ENCODE data around the gene PRKCH.

DNA sequence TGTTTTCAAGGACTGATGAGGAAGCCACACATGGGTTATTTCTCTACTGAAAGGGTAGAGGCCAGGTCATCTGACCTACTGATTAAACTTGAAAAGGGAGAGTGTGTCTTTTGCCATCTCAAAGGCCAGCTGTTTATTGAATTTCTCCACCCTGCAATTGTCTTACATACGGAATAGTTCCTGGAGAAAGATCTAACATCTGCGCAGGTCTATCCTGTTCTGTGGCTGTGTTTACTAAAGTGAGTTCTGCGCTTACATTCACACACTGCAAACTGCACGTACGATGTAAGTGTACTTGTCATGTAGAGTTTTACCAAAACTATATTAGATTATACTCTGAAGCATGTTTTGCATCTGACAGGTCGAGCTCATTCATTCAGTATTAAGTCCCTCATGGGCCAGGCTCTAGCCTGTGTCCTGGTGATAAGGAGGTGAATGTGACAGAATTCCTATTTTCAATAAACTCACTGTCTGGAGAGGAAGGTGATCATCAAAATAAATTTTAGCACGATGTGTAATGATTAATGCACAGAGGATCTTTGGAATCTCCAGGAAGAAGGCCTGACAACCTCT, 96.6 kb downstream of the PRKCH start:
- no peak for TF ChIP-seq GTF2A2 (tag; IDR thresholded peaks at IDR 0.05)
- no peak for TF ChIP-seq ZNF449 (CRISPR knock-in tag; IDR thresholded peaks at IDR 0.05)
- TF ChIP-seq NFYB (IDR thresholded peaks at IDR 0.05; ENCODE audit: extremely low read depth, insufficient read length) = no peak
- TF ChIP-seq MEIS2 (IDR thresholded peaks at IDR 0.05; ENCODE audit: partially characterized antibody) = no peak
